HUES48 (cell line): Measurements from ENCODE around the gene NDUFA11.

Experiments
- H3K27ac ChIP-seq: one replicate; pipeline ENCODE4 v1.7.0; 2013; ENCODE audit warnings: low read depth, low read length, inconsistent platforms
- H3K27me3 ChIP-seq: 2 replicates; pipeline ENCODE4 v1.6.1; 2013; ENCODE audit warnings: mild to moderate bottlenecking, low read length; ENCODE audit not compliant: control insufficient read depth, insufficient read depth
- H3K36me3 ChIP-seq: 2 replicates; pipeline ENCODE4 v1.6.1; 2013; ENCODE audit warnings: low read length; ENCODE audit not compliant: control insufficient read depth, insufficient read depth
- H3K4me1 ChIP-seq: 2 replicates; pipeline ENCODE4 v1.6.1; 2013; ENCODE audit warnings: mild to moderate bottlenecking, low read length; ENCODE audit not compliant: control insufficient read depth, insufficient read depth
- H3K4me3 ChIP-seq: 2 replicates; pipeline ENCODE4 v1.5.1; 2013; ENCODE audit warnings: mild to moderate bottlenecking, low read depth, low read length
- H3K9ac ChIP-seq: 2 replicates; pipeline ENCODE4 v1.6.1; 2013; ENCODE audit warnings: mild to moderate bottlenecking, low read depth, low read length, moderate library complexity
- H3K9me3 ChIP-seq: 2 replicates; pipeline ENCODE4 v1.6.1; 2013; ENCODE audit warnings: low read length; ENCODE audit not compliant: control insufficient read depth, insufficient read depth

Gene NDUFA11

DNA sequence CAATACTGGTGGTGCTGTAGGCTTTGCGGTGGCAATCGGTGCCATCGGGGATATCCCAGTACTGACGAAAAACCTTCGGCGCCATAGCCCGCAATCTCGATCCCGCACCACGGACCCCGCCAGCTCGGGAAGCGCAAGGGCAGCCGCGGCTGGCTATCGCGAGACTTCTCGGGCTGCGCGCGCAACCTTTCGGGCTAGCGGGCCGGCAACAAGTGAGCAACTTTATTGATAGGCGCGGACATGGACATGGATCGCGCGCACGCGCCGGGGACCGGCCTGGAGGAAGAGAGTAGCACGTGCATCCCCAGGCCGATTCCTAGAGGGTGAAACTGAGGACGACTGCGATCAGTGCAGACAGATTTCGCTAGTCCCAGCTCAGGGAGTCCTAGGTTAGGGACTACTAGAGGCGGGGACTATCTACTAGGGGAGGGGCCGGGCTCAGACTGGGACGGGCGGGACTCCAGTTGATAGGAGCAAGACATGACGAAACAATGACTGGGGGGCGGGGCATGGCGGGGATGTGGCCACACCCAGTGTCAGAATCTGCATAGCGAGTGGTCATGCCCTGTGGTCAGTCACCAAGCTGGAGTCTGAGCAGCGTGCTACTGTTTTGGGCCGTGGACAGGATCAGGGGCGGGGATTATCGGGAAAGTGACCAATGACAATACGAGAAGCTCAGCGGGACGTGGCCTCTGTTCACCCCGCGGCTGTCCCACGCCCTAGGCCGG, at the start of gene NDUFA11:
NDUFA11 (minus strand) TSS at position 167 of the 728 bp plus-strand sequence; CDS start at position 85, 82 bp downstream.
- no peaks in the 10 kb centered on the region for H3K4me1 ChIP-seq
- H3K36me3 ChIP-seq = peaks cover 6% of the 10 kb centered on the region; the same call in 1 of the 2 replicates
- H3K27me3 ChIP-seq = no peaks in the 10 kb centered on the region
- peak within 1 kb of the TSS; percentile 97 for H3K27ac ChIP-seq
- no peaks in the 10 kb centered on the region for H3K9me3 ChIP-seq
- H3K9ac ChIP-seq = peak within 1 kb of the TSS; percentile 96
- peak within 1 kb of the TSS; percentile 96 for H3K4me3 ChIP-seq

DNA sequence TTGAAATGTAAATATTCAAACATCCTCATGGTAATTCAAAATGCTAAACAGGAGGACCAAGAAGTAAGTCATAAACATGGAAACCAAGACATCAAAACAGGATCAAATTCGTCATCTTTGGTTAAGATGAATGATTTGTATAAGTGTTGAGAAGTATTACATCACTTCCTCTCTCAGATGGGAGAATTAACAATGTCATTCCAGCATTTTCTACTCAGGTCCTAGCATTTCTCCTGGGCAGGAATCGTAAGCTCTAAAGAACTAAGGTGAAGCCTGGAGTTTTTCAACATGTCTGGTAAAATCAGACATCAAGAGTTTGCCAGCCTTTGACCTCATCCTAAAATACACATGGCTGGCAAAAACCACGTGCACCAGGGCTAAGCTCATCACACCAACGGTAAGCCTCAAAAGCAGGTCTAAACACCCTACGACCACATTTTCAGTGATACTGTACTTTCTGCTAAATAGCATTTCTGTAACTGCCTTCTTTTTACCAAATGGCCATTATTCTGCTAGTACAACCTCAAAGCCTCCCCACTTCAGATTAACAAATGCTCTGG, 49.5 kb upstream of the NDUFA11 start:
- Histone ChIP-seq H3K4me3 (0 out of 2 replicates have a peak overlapping the region, but pooled peaks have one; percentile 1), H3K27me3 (no peaks in the 10 kb centered on the region), H3K4me1 (peaks cover 88% of the 10 kb centered on the region), H3K27ac (peak overlapping the region; percentile 67), H3K9ac (no peak overlapping the region), H3K36me3 (peaks cover 6% of the 10 kb centered on the region; the same call in 1 of the 2 replicates), H3K9me3 (no peaks in the 10 kb centered on the region)

DNA sequence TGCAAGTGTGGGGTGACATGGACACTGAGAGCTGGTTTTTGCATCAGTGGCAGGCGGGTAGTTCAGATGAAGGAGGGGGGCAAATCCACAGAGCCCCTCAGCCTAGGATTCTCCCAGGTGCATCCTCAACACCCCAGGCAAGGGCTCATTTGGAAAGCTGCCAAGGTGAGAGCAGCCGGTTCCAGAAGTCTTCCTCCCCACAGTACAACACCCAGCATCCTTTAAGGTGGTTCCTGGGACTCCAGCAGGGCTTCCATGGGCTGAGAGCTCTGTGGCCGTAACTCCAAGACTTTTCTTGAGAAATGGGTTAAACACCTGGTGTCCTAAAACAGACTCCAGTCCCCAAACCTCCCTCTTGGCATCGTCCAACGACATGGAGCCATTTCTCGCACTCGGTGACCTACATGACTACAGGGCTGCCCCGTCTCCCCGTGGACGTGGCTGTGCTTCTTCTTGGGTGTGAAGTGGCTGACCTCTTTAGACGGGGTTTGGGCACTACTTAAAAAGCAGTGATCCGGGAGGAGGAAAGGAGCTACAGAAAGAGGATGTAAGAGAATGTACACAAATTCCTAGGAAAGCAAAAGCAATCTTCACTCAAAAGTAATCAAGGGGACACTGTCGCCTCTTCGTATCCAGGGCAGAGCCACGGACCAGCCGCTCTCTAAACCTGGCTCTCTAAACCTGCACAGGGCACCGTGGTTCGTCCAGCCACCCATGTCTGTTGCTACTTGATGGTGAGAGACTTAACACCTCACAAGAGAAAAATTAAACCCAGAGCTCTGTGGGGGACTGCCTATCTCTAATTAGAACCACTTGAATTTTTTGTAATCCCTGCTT, 48.8 kb upstream of the NDUFA11 start:
- Histone ChIP-seq H3K4me3 (peak overlapping the region; percentile 1; the same call in 1 of the 2 replicates), H3K27me3 (no peaks in the 10 kb centered on the region), H3K27ac (peak overlapping the region; percentile 67), H3K36me3 (peaks cover 6% of the 10 kb centered on the region; the same call in 1 of the 2 replicates), H3K4me1 (peaks cover 87% of the 10 kb centered on the region), H3K9ac (no peak overlapping the region), H3K9me3 (no peaks in the 10 kb centered on the region)

DNA sequence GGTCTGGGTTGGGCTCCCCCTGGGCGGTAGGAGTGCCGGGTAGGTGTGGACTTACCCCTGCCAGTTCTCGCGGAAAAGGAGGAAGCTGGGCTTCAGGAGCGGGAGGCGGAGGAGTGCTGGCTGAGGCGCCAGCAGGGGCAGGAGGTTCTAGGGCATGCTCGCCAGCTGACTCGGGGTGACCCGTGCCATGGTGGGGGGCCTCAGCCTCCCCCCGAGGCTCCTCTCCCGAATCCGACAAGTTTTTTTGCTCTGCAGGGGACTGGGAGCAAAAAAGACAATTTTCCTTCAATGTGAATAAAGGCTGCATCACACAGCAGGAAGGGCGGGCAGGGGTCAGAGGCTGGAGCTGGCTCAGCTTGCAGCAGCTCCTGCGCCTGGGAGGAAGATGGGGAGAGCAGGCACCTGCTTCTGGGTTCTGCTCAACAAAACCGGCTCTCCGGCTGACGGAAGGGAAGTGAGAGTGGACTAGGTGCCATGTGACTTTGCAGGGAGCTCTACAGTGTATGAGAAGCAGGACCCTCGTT, 47.8 kb upstream of the NDUFA11 start:
- no peak overlapping the region for H3K4me3 ChIP-seq
- H3K36me3 ChIP-seq = peaks cover 6% of the 10 kb centered on the region; the same call in 1 of the 2 replicates
- peaks cover 80% of the 10 kb centered on the region for H3K4me1 ChIP-seq
- H3K27ac ChIP-seq = peak overlapping the region; percentile 59
- no peaks in the 10 kb centered on the region for H3K27me3 ChIP-seq
- no peaks in the 10 kb centered on the region for H3K9me3 ChIP-seq
- H3K9ac ChIP-seq = no peak overlapping the region

DNA sequence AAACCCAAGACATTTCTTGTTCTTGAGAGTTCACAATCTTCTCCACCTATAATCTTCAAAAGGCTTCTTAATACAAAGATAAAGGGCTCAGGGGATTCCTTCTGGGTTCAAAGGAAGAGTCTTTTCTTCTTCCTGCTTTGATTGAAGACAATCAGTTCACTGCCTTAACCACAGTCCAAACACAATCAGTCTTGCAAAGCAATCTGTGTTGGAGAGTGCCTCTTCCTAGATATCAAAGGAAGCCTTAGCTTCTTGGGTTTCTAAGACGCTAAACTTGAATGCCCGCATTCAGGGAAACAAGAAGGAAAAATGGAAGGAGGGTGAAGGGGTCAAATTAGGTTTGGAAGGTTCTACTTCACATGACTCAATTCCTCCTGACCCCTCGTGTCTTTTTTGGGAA, 47.2 kb upstream of the NDUFA11 start:
- no peak overlapping the region for H3K4me3 ChIP-seq
- peak overlapping the region; percentile 59 for H3K27ac ChIP-seq
- peaks cover 74% of the 10 kb centered on the region for H3K4me1 ChIP-seq
- no peaks in the 10 kb centered on the region for H3K27me3 ChIP-seq
- no peaks in the 10 kb centered on the region for H3K9me3 ChIP-seq
- no peak overlapping the region for H3K9ac ChIP-seq
- H3K36me3 ChIP-seq = peaks cover 9% of the 10 kb centered on the region; the same call in 1 of the 2 replicates

DNA sequence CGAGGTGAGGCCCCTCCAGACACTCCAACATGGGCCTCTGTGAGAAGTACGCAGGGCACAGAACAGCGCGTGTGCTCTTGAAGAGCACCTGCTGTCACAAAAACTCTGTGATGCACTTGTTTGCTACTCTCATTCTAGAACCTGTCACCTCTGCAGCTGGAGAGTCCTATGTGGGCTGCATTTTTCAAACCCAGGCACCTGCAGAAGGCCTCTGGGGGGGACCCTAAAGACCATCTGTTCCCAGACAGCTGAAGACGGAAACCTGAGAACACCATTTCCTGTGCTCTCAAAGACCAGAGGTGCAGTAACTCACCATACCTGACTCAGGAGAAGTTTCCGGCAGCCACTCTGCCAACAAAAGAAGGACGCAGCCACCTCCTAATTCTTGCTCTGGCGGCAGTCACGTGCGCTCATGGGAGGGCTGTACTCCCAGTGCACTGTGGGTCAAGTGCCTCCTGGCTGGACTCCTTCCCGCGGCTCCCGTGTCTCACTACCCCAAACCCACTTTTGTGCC, 46.3 kb upstream of the NDUFA11 start:
- H3K4me3 ChIP-seq = no peak overlapping the region
- H3K4me1 ChIP-seq = peaks cover 73% of the 10 kb centered on the region
- H3K27ac ChIP-seq = no peak overlapping the region
- H3K9me3 ChIP-seq = no peaks in the 10 kb centered on the region
- no peak overlapping the region for H3K9ac ChIP-seq
- H3K27me3 ChIP-seq = no peaks in the 10 kb centered on the region
- H3K36me3 ChIP-seq = peaks cover 9% of the 10 kb centered on the region; the same call in 1 of the 2 replicates

DNA sequence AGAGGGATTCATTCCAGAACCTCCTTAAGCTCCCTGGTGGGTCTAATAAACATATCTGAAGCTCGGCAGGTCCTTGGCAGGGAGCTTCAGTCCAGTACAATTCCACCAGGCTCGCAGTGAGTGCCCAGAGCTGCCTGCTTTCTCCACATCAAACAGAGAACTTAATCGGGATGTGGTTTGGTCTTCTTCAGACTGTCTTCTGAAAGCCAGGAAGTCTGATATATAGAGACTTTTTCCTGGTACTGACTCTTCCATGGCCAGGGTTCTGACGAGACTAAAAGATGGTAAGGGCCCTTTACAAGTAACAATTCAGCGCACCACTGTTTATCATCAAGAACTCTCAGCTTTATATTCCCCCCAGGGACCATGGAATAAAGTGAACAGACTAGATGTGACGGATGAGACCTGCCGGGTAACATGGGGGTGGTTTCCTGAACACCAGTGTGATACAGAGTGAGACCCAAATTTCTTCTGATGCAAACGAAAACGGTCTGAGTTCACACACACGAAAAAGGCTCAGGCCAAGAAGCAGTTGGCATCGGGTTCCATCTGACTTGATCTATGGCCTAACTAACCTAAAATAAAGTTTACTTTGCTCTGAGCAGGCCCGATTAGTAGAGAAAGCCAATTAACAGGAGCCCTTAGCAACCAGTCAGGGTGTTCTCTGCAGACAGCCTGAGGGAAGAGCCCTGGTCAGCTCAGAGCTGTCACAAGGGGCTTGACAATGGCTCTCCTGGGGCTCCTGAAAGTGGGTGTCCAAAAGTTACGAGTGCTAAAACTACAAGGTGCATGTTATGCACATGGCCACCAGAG, 45.4 kb upstream of the NDUFA11 start:
- peaks cover 64% of the 10 kb centered on the region for H3K4me1 ChIP-seq

DNA sequence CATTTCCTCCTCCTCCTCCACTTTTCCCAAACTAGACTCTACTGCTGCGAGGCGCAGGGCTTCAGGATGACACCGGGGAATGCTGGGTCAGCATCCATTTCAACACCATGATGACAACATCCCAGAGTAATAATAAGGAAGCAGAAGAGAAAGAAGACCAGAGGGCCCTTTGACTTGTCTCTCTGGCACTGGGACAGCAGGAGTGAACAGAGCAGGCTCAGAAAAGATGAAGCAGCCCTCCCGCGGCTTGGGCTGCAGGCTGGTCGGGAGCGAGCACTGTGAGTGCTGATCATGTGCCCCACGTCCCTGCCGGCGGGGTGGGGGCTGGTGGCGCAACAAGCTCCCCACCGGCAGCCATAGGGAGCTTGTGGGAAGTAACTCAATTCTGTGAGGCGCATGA, 43.8 kb upstream of the NDUFA11 start:
- Histone ChIP-seq H3K27ac (no peak overlapping the region), H3K36me3 (peaks cover 9% of the 10 kb centered on the region; the same call in 1 of the 2 replicates)

More for the DNA sequence above, 45.4 kb upstream of the NDUFA11 start:
- Histone ChIP-seq H3K36me3 (peaks cover 9% of the 10 kb centered on the region; the same call in 1 of the 2 replicates), H3K27me3 (no peaks in the 10 kb centered on the region), H3K27ac (no peak overlapping the region), H3K4me3 (no peak overlapping the region), H3K9me3 (no peaks in the 10 kb centered on the region), H3K9ac (no peak overlapping the region)

DNA sequence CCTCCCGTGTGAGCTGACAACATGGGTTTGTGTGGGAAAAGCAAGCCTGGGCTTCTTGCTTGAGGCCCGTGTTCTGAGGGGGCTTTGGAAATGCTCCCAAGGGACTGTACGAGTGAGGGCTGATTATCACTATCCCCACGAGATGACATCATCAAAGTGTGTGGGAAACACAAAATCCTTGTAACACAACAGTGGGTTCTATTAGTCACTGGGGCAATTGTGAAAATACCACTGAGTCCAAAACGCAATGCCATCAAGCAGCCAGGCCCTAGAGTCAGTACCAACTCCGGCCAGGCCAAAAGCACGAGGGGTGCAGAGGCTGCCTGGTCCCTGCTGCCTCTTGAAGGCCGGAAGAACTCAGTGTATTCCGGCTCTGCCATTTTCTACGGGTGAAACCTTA, 40.0 kb upstream of the NDUFA11 start:
- Histone ChIP-seq H3K9ac (no peak overlapping the region), H3K4me3 (no peak overlapping the region), H3K36me3 (peaks cover 24% of the 10 kb centered on the region), H3K27me3 (no peaks in the 10 kb centered on the region), H3K27ac (no peak overlapping the region), H3K4me1 (peaks cover 11% of the 10 kb centered on the region), H3K9me3 (no peaks in the 10 kb centered on the region)

More for the DNA sequence above, 43.8 kb upstream of the NDUFA11 start:
- Histone ChIP-seq H3K9me3 (no peaks in the 10 kb centered on the region), H3K4me1 (peaks cover 49% of the 10 kb centered on the region), H3K9ac (no peak overlapping the region), H3K27me3 (no peaks in the 10 kb centered on the region), H3K4me3 (no peak overlapping the region)

DNA sequence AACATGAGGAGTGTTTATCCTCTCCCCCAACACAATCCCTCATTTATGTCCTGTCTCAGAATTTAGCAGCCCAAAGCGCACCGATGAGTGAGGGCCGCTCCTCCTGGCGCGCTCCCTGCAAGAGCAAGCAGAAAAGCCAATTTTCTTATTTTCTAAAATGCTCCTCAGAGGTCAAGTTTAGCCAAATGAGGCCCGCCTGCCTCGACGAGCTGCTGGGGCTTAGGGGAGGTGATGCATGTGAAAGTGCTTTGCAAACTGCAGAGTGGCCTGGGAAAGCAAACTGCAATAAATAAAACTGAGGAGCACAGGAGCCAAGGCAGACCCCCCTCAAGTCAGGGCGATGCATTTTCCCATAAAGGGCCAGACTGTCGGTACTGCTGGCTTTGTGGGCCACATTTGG, 39.5 kb upstream of the NDUFA11 start:
- Histone ChIP-seq H3K9me3 (no peaks in the 10 kb centered on the region), H3K27me3 (no peaks in the 10 kb centered on the region), H3K27ac (no peak overlapping the region), H3K4me3 (no peak overlapping the region), H3K9ac (no peak overlapping the region), H3K36me3 (peaks cover 25% of the 10 kb centered on the region), H3K4me1 (peaks cover 8% of the 10 kb centered on the region)
